Transverse colon (tissue), 4 donors: ENCODE results near the gene AKT1S1. TPM values are rescaled to one million over a fixed set of nuclear protein-coding genes. Genes with fewer than 3 reads are reported as not detected.

Source experiments
- DNase-seq: peaks from one replicate; pipeline ENCODE4 v3.0.0-alpha.2; 2019
- H3K27ac ChIP-seq, 4 donors: fragments of 200-600 bp; sonication (generic); 2 replicates each; pipeline ENCODE4 v1.5.1; 2016 to 2018; ENCODE audit warnings: inconsistent platforms in 4 of 4
- H3K27me3 ChIP-seq: fragments of 200-600 bp; sonication (generic); 2 replicates; pipeline ENCODE4 v1.5.1; 2017; ENCODE audit warnings: inconsistent platforms
- H3K36me3 ChIP-seq, 4 donors: fragments of 200-600 bp; sonication (generic); 2 replicates each; pipeline ENCODE4 v1.5.1; 2017 to 2019; ENCODE audit warnings: inconsistent platforms in 4 of 4
- H3K4me1 ChIP-seq, 4 donors: fragments of 200-600 bp; sonication (generic); 2 replicates each; pipeline ENCODE4 v1.5.1; 2017 to 2020; ENCODE audit warnings: inconsistent platforms in 4 of 4
- H3K4me3 ChIP-seq, 4 donors: fragments of 200-600 bp; sonication (generic); 1 replicate in 1 of 4; 2 replicates in 3 of 4; pipeline versions ENCODE4 v1.5.1 to v1.6.1; 2017 to 2019; ENCODE audit warnings: inconsistent platforms in 4 of 4
- H3K9me3 ChIP-seq, 2 donors: fragments of 200-600 bp; sonication (generic); 2 replicates each; pipeline ENCODE4 v1.5.1; 2017 to 2019; ENCODE audit warnings: inconsistent platforms in 2 of 2
- CTCF ChIP-seq, 5 experiments: fragments of 200-600 bp in 3 of 5; fragments of 450-650 bp in 2 of 5; sonication (generic) in 3 of 5; IDR thresholded peaks; 1 replicate in 2 of 5; 2 replicates in 3 of 5; pipeline ENCODE4 v1.5.1; 2016 to 2017; ENCODE audit warnings: antibody characterized with exemption in 5 of 5, inconsistent platforms in 3 of 5, mild to moderate bottlenecking in 2 of 5, moderate library complexity in 1 of 5
- EP300 ChIP-seq: sonication (generic); formaldehyde crosslinking; IDR thresholded peaks from one replicate; pipeline ENCODE4 v1.6.1; 2017; ENCODE audit warnings: antibody characterized with exemption, low read depth
- POLR2A ChIP-seq: fragments of 450-650 bp; IDR thresholded peaks from one replicate; pipeline ENCODE4 v1.6.1; 2016; ENCODE audit warnings: antibody characterized with exemption, mild to moderate bottlenecking, moderate library complexity
- POLR2AphosphoS5 ChIP-seq, 3 donors: sonication (generic); formaldehyde crosslinking; IDR thresholded peaks; one replicate each; pipeline ENCODE4 v1.6.1; 2016; ENCODE audit warnings: antibody characterized with exemption in 3 of 3
- WGBS, 2 donors: methylation state at CpG; one replicate each; pipeline ENCODE4 v1.1.5; 2018; ENCODE audit warnings: low coverage in 1 of 2; 5-methylcytosine and 5-hydroxymethylcytosine counted together
- in situ Hi-C, 4 donors: fragments of 200-750 bp; cut with MboI; loops; one replicate each; pipeline versions ENCODE4 v1.15.0 to v1.15.1; 2017; ENCODE audit warnings: low sequenced_read_pairs in 3 of 4, low pct_ligation_motif_present in 1 of 4, low pct_unique_long_range_greater_than_20kb in 1 of 4
- intact Hi-C: fragments of 100-400 bp; cut with DNase I; formaldehyde crosslinking; loops from one replicate; pipeline ENCODE4 v1.15.1; 2023; ENCODE audit warnings: low total_unique reads
- total RNA-seq, 4 donors: library from RNA; depleted of rRNA; stranded (reverse); fragments of >200 nt; gene quantifications; one replicate each; pipeline ENCODE4 v1.1.0, GENCODE V29; 2016

Gene AKT1S1
- total RNA-seq, 4 donors from 2014 or later: 15.3 to 29.7 (median 22.7) TPM

GRCh38 chr19:49924004-49924880, 47.1 kb upstream of the AKT1S1 start:
- in situ Hi-C loops: no loop called here
- intact Hi-C loops: no loop called here
- H3K36me3 ChIP-seq: no peaks in the 10 kb centered on the region
- H3K27ac ChIP-seq: peak overlapping the region in 1 of 4 donors; percentile 30
- H3K4me1 ChIP-seq: peaks cover 5 to 18% (median 12%) of the 10 kb centered on the region in 4 donors
- no peaks in the 10 kb centered on the region for H3K9me3 ChIP-seq
- no peak overlapping the region for H3K4me3 ChIP-seq
- no peaks in the 10 kb centered on the region for H3K27me3 ChIP-seq
- TF ChIP-seq POLR2A: no peak
- DNase-seq: peak; percentile 33
- 83% methylated on average over 25 of the region's 25 CpGs; no CpG with 5 or more reads in 1 of the 2 donors for WGBS, 2 donors

- peak; percentile 46 for DNase-seq
- intact Hi-C loops: no loop called here
- TF ChIP-seq POLR2A: no peak
- no peak for TF ChIP-seq CTCF (IDR thresholded peaks at IDR 0.05)
- no peak for TF ChIP-seq EP300
- no peak for TF ChIP-seq POLR2AphosphoS5 (IDR thresholded peaks at IDR 0.05)
- Histone ChIP-seq H3K4me1 (peaks cover 5 to 14% (median 10%) of the 10 kb centered on the region in 4 donors), H3K9me3 (no peaks in the 10 kb centered on the region), H3K36me3 (no peaks in the 10 kb centered on the region), H3K4me3 (no peak overlapping the region), H3K27me3 (no peaks in the 10 kb centered on the region), H3K27ac (peak overlapping the region in 1 of 4 donors; percentile 30)
- 84 to 92% methylated on average over 2 to 29 of the region's 31 CpGs for WGBS, 2 donors
- in situ Hi-C loops: no loop called here
These were observed 46.2 kb upstream of the AKT1S1 start for GRCh38 chr19:49923055-49924003.

- Histone ChIP-seq H3K27ac (no peak overlapping the region), H3K27me3 (no peaks in the 10 kb centered on the region), H3K36me3 (no peaks in the 10 kb centered on the region), H3K4me3 (no peak overlapping the region), H3K4me1 (peaks cover 0 to 3% (median under 1%) of the 10 kb centered on the region in 4 donors), H3K9me3 (no peaks in the 10 kb centered on the region)
- in situ Hi-C loops (no loop called here), intact Hi-C loops (no loop called here)
- 81% methylated on average over 22 of the region's 22 CpGs; no CpG with 5 or more reads in 1 of the 2 donors for WGBS, 2 donors
- DNase-seq: no peak
- TF ChIP-seq CTCF (IDR thresholded peaks at IDR 0.05) (no peak), POLR2AphosphoS5 (IDR thresholded peaks at IDR 0.05) (no peak), EP300 (no peak), POLR2A (no peak)
These were observed 45.0 kb upstream of the AKT1S1 start for GRCh38 chr19:49921871-49922795.

GRCh38 chr19:49920624-49921363, 43.6 kb upstream of the AKT1S1 start:
- H3K27me3 ChIP-seq: no peaks in the 10 kb centered on the region
- H3K4me3 ChIP-seq: no peak overlapping the region
- no peaks in the 10 kb centered on the region for H3K4me1 ChIP-seq
- H3K9me3 ChIP-seq: no peaks in the 10 kb centered on the region
- intact Hi-C loops: no loop called here
- in situ Hi-C loops: no loop called here
- no peak overlapping the region for H3K27ac ChIP-seq
- DNase-seq: peak; percentile 24
- 81 to 90% methylated on average over 6 to 24 of the region's 24 CpGs for WGBS, 2 donors
- H3K36me3 ChIP-seq: no peaks in the 10 kb centered on the region
- no peak for TF ChIP-seq POLR2AphosphoS5 (IDR thresholded peaks at IDR 0.05)
- TF ChIP-seq POLR2A: no peak
- TF ChIP-seq EP300: no peak
- no peak for TF ChIP-seq CTCF (IDR thresholded peaks at IDR 0.05)
